Neural progenitor cell (in vitro differentiated cells): ENCODE results near the gene OR5K4.

Source experiments
- CTCF ChIP-seq: fragments of 200-600 bp; sonication (generic); IDR thresholded peaks from 2 replicates; pipeline ENCODE4 v1.5.1; 2017; ENCODE audit warnings: antibody characterized with exemption, mild to moderate bottlenecking
- EZH2 ChIP-seq: fragments of 200-600 bp; sonication (generic); IDR thresholded peaks from 2 replicates; pipeline ENCODE4 v1.6.1; 2017; ENCODE audit warnings: antibody characterized with exemption, mild to moderate bottlenecking, moderate library complexity
- EZH2phosphoT487 ChIP-seq: fragments of 200-600 bp; sonication (generic); IDR thresholded peaks from 2 replicates; pipeline ENCODE4 v1.6.1; 2017; ENCODE audit warnings: antibody characterized with exemption

- peak; percentile 86 for TF ChIP-seq CTCF
- no peak for TF ChIP-seq EZH2
- TF ChIP-seq EZH2phosphoT487: no peak
These were observed 9.8 kb upstream of the OR5K4 start for GRCh38 chr3:98343647-98344507.
